ENCODE data around the gene STARD13. TPM values are rescaled to one million over a fixed set of nuclear protein-coding genes. Genes with fewer than 3 reads are reported as not detected.
A peak's percentile ranks its signal among the peaks of the same experiment; 100 is the strongest.
"Not testable (repeated sequence)": the region's sequence is repeated elsewhere in the genome, so short reads cannot be mapped to it uniquely, and the experiment has no call there.

The STARD13 gene
- total and polyA plus RNA-seq, 2 donors from 2014 or later, result 5.1 to 37.2 TPM

GRCh38 chr13:33180122-33180804 lies 105.3 kb downstream of the STARD13 start:
- no peak for TF ChIP-seq CTCF (IDR thresholded peaks at IDR 0.05; ENCODE audit: borderline replicate concordance, extremely low read depth, insufficient read depth)
- peaks cover 0 to 2% (median 0%) of the 10 kb centered on the region in 3 donors for H3K36me3 ChIP-seq (ENCODE audit: control insufficient read depth in 2 of 3, insufficient read depth in 3 of 3, low read length in 3 of 3)
- peaks cover 12 to 33% (median 27%) of the 10 kb centered on the region in 3 donors for H3K4me1 ChIP-seq (ENCODE audit: control insufficient read depth in 2 of 3, insufficient read depth in 2 of 3, low read depth in 1 of 3, low read length in 3 of 3)
- H3K27ac ChIP-seq (ENCODE audit: low read depth in 2 of 2, low read length in 2 of 2), result peak overlapping the region; percentile 71 to 77
- no peak overlapping the region for H3K9ac ChIP-seq (ENCODE audit: low read length in 3 of 3)
- DNase-seq (no peak), FAIRE-seq (peak; percentile 17)
- peak overlapping the region in 2 of 3 donors; percentile 25 to 46 for H3K4me3 ChIP-seq (ENCODE audit: low read length in 3 of 3)
- intact Hi-C loops (cut with DNase I), result no loop called here
- no peaks in the 10 kb centered on the region for H3K9me3 ChIP-seq (ENCODE audit: control insufficient read depth in 2 of 3, insufficient read depth in 1 of 3, low read length in 3 of 3)
- no peaks in the 10 kb centered on the region for H3K27me3 ChIP-seq (ENCODE audit: control insufficient read depth, insufficient read depth, low read length)

- FAIRE-seq (no peak), DNase-seq (no peak)
- Histone ChIP-seq H3K4me3 (ENCODE audit: low read length in 3 of 3) (peak overlapping the region in 1 of 3 donors; percentile 46), H3K27ac (ENCODE audit: low read depth in 2 of 2, low read length in 2 of 2) (peak overlapping the region in 1 of 2 donors; percentile 77), H3K36me3 (ENCODE audit: control insufficient read depth in 2 of 3, insufficient read depth in 3 of 3, low read length in 3 of 3) (peaks cover 0 to 2% (median 0%) of the 10 kb centered on the region in 3 donors), H3K9ac (ENCODE audit: low read length in 3 of 3) (no peak overlapping the region), H3K9me3 (ENCODE audit: control insufficient read depth in 2 of 3, insufficient read depth in 1 of 3, low read length in 3 of 3) (no peaks in the 10 kb centered on the region), H3K4me1 (ENCODE audit: control insufficient read depth in 2 of 3, insufficient read depth in 2 of 3, low read depth in 1 of 3, low read length in 3 of 3) (peaks cover 12 to 33% (median 27%) of the 10 kb centered on the region in 3 donors), H3K27me3 (ENCODE audit: control insufficient read depth, insufficient read depth, low read length) (no peaks in the 10 kb centered on the region)
- intact Hi-C loops (cut with DNase I), result no loop called here
- TF ChIP-seq CTCF (IDR thresholded peaks at IDR 0.05; ENCODE audit: borderline replicate concordance, extremely low read depth, insufficient read depth), result no peak
Observed at GRCh38 chr13:33179463-33179862, 106.1 kb downstream of the STARD13 start.

GRCh38 chr13:33178209-33178840 lies 107.2 kb downstream of the STARD13 start:
- no peak for FAIRE-seq
- intact Hi-C loops (cut with DNase I), result no loop called here
- H3K4me1 ChIP-seq (ENCODE audit: control insufficient read depth in 2 of 3, insufficient read depth in 2 of 3, low read depth in 1 of 3, low read length in 3 of 3), result peaks cover 12 to 24% (median 22%) of the 10 kb centered on the region in 3 donors

GRCh38 chr13:33177340-33178208 lies 108.0 kb downstream of the STARD13 start:
- H3K27ac ChIP-seq (ENCODE audit: low read depth in 2 of 2, low read length in 2 of 2); H3K9me3 ChIP-seq (ENCODE audit: control insufficient read depth in 2 of 3, insufficient read depth in 1 of 3, low read length in 3 of 3); DNase-seq; H3K27me3 ChIP-seq (ENCODE audit: control insufficient read depth, insufficient read depth, low read length); intact Hi-C loops (cut with DNase I); H3K9ac ChIP-seq (ENCODE audit: low read length in 3 of 3); FAIRE-seq; H3K36me3 ChIP-seq (ENCODE audit: control insufficient read depth in 2 of 3, insufficient read depth in 3 of 3, low read length in 3 of 3); H3K4me3 ChIP-seq (ENCODE audit: low read length in 3 of 3): not testable (repeated sequence)
- peaks cover 10 to 16% (median 16%) of the 10 kb centered on the region in 3 donors for H3K4me1 ChIP-seq (ENCODE audit: control insufficient read depth in 2 of 3, insufficient read depth in 2 of 3, low read depth in 1 of 3, low read length in 3 of 3)

More at GRCh38 chr13:33178209-33178840, 107.2 kb downstream of the STARD13 start:
- no peak overlapping the region for H3K4me3 ChIP-seq (ENCODE audit: low read length in 3 of 3)
- TF ChIP-seq CTCF (IDR thresholded peaks at IDR 0.05; ENCODE audit: borderline replicate concordance, extremely low read depth, insufficient read depth), result no peak
- H3K9ac ChIP-seq (ENCODE audit: low read length in 3 of 3), result no peak overlapping the region
- H3K36me3 ChIP-seq (ENCODE audit: control insufficient read depth in 2 of 3, insufficient read depth in 3 of 3, low read length in 3 of 3), result peaks cover 0 to 2% (median 0%) of the 10 kb centered on the region in 3 donors
- DNase-seq, result no peak
- no peaks in the 10 kb centered on the region for H3K27me3 ChIP-seq (ENCODE audit: control insufficient read depth, insufficient read depth, low read length)
- no peak overlapping the region for H3K27ac ChIP-seq (ENCODE audit: low read depth in 2 of 2, low read length in 2 of 2)
- H3K9me3 ChIP-seq (ENCODE audit: control insufficient read depth in 2 of 3, insufficient read depth in 1 of 3, low read length in 3 of 3), result no peaks in the 10 kb centered on the region
